GM21381 (cell line): ENCODE measurements around the gene C1orf159.
"Not testable (repeated sequence)": the region's sequence is repeated elsewhere in the genome, so short reads cannot be mapped to it uniquely, and the experiment has no call there.

Experiments used
- ATAC-seq: cut with Tn5 transposase; IDR thresholded peaks from one replicate; pipeline ENCODE4 v1.9.1; 2021; ENCODE audit warnings: mild to moderate bottlenecking, moderate library complexity; ENCODE audit not compliant: unreplicated experiment

C1orf159 gene

DNA sequence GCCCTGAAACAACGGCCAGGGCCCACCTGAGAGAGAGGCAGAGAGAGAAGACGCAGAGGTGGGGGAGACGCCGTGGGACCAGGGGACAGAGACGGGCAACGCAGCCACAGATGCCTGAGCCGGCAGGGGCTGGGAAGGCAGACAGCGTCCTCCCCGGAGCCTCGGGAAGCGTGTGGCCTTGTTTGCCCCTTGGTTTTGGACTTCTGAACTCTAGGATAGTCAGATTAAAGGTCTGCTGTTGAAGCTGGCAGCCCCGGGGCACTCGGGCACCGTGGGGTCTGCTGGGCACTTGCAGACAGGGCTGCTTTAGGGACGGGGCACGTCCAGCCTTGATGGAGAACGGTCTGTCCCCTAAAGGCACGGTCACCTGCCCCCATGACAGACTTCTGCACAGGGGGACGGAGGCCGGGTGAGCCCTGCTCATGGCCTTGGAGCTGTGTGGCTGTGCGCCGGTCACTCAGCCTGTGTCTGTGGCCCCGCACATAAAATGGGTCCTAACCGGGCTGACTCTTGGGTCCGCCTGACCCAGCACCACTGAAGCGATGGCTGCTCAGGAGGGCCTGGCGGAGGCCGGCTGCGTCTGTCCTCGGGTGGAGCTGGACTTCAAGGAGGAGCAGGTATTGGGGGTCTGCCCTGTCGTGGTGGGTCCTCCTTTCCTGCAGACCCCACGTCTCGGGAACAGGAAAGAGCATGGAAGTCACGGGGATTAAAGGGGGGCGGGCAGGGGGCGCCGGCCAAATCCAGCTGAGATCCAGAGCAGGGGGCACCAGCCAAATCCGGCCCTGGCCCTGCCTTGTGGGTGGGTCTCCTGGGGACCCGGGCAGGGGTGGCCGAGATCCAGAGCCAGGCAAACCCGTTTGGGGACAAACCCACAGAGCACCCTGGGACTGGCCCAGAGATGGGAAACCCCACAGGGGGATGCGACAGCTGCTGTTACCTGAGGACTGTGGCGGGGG lies 32.2 kb downstream of the C1orf159 start:
- ATAC-seq: no peak

DNA sequence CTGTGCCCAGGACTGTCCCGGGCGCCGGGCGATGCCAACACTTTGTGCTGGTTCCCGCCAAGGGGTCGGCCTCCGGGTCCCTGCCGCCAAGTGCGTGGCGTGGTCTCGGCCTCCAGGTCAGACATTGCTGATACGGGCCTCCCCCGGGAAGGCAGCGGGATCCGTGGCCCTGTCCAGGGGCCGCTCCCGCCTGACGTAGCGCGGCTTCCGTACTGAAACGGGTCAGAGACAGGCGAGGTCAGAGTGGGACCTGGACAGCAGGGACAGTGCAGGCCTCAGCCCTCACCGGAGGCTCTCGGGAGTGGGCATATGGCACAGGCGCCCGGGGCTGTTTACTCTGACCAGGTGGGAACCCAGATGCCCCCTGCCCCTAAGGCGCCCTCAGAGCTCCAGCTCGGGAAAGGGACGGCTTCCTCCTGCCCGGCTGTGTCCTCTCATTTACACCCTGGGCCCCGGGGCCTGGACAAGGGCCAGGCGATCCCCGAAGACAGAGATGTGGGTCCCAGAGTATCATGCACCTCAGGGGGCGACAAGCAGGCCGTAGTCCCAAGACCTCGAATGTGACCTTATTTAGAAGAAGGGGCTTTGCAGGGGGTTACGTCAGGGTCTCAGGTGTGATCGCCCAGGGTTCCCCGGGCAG lies 33.0 kb downstream of the C1orf159 start:
- no peak for ATAC-seq

DNA sequence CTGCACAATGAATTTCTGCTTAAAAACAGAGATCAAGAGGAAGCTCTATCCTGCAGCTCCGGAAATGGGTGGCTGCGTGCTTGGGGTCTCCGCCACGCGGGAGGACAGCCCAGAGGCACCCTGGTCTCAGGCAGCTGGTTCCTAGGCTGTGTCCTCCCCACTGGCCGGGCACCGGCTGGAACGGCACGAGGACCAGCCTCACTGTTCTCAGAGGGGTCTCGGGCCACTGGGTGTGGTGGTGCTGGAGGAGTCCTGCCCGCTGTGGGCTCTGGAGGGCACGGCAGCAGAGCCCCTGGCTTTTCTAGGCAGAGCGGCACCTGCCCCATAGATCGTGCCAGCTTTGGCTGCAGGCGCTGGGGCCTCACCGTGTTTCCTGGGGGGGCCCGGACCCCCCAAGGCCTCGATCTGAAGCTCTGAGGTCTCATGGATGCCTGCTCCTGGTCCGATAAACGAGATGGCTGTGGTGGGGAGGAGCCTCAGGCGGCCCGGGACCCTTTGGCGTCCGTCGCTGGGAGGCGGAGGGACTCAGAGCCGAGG lies 33.6 kb downstream of the C1orf159 start:
- no peak for ATAC-seq

- no peak for ATAC-seq
Observed at GRCh38 chr1:1081311-1082238, 34.3 kb downstream of the C1orf159 start.

GRCh38 chr1:1080951-1081310 lies 35.0 kb downstream of the C1orf159 start:
- no peak for ATAC-seq

DNA sequence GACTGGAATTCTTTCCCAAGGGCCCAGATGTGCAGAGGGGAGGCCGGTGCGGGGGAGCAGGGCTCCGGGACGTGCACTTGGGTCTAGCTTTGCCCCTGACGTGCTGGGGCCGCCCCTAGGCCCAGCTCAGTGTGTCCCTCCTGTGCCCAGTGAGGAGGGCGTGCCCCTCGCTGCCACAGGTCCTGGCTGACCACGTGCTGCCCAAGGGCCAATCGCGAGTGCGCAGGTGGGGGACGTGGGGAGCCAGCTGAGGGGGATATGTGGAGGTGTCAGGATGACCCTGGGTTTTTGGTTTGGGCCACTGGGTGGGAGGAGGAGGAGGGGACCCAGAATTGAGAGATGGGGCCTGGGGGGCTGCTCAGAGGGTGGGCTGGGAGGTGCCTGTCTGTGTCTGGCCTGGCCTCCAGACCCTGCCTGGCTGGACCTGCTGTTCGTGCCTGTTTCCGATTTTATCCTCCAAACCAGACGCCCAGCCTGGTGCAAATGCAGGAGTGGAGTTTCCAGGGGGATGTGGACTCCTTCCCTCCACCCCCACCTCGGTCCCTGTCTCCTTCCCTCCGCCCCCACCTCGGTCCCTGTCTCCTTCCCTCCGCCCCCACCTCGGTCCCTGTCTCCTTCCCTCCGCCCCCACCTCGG lies 35.6 kb downstream of the C1orf159 start:
- ATAC-seq: no peak

GRCh38 chr1:1079408-1080121 lies 36.3 kb downstream of the C1orf159 start:
- ATAC-seq: no peak

GRCh38 chr1:1077396-1077795 lies 38.5 kb downstream of the C1orf159 start:
- not testable (repeated sequence) for ATAC-seq

DNA sequence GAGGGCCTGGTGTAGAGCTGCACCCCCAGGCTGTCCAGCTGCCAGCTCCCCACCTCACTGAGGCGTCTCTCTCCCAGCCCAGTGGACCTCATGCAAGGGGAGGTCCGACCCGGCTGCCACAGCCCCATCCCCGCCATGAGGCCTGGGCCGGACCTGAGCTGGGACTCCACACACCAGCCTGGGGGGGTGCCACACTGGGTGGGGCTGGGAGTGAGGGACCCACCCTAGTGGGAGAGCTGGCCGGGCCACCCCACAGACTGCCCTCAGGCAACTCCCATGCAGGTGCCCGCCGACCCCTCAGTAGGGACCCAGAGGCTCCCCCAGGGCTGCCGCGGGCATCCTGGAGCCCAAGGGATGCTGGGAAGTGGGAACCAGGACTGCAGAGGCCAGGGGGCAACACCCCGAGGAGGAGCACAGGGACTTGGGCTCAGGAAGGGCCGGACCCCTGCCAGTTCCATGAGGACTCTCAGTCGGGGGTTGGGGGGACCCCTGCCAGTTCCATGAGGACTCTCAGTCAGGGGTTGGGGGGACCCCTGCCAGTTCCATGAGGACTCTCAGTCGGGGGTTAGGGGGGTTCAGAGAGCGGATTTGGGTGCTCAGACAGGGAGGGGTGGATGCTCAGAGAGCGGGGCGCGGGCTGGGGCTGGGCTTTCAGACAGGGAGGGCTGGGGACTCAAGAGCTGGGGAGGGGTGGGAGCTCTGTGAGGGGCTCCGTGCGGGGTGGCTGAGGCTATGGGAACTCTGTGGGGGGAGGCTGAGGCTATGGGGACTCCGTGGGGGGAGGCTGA lies 40.5 kb downstream of the C1orf159 start:
- ATAC-seq: no peak

GRCh38 chr1:1074631-1075147 lies 41.2 kb downstream of the C1orf159 start:
- ATAC-seq: no peak

- no peak for ATAC-seq
Observed at GRCh38 chr1:1073743-1074587, 41.9 kb downstream of the C1orf159 start, which contains the start of gene RNF223. TSS of gene RNF223 (minus strand) at chr1:1074306. CDS start at chr1:1072566, 1,740 bp downstream.

- ATAC-seq: no peak
Observed at GRCh38 chr1:1072849-1073742, 42.8 kb downstream of the C1orf159 start.

DNA sequence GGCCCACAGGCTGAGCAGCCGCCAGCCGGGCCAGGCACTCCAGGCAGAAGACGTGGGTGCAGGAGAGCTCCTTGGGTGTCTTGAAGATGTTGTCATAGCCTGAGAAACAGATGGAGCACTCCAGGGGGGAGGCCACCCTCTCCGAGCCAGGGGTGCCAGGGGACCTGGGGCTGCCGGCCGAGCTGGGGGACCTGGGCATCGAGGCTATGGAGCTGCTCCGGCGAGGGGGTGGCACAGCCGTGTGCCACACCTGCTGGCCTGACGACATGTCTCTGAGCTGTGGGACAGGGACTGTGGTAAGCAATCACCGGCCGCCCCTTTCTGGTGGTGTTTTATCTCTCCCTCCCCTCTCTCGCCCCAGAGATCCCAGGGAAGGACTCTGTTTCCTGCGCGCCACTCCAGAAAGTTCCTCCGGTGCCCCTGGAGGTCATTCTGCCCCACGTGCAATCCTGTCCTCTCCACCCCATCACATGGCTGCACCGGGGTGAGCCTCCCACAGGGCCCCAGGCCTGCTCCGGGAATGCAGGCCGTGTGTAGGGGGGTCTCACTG lies 43.5 kb downstream of the C1orf159 start:
- no peak for ATAC-seq

DNA sequence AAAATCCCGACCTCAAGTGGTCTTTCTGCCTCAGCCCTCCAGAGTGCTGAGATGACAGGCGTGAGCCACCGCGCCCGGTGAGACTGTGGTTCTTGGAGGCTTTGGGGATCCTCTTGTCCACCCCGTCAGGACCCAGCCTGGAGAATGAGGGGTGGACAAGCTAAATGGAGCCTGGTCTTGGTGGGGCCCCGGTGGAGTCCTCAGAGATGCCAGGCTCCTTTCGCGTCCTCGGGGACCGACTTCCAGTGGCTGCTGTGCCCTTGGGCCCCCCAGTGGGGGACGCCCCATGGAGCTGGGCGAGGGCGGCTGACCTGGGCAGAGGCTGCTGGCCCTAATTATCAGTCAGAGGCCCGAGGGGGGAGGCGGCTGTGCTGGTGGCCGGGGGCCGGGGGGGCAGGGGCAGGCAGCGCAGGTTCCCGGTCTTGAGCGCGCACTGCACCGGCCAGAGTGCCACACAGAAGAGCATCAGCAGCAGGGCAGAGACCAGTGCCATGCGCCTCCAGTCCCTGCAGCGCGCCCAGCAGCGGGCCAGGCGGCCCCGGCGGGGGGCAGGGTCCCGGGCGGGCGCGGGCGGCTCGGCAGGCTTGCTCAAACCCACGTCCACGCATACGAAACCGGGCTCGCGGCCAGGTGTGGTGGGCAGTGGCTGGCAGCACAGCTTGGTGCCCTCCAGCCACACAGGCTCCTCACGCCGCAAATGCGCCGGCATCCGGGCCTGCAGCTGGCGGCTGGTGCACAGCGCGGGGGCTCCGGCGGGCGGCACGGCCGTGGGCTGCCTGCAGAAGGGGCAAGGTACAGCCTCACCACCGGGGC lies 44.2 kb downstream of the C1orf159 start:
- ATAC-seq: no peak
